Skin epidermis (tissue), 12 donors: ENCODE measurements around the gene INSYN1.
"Not testable (repeated sequence)": the region's sequence is repeated elsewhere in the genome, so short reads cannot be mapped to it uniquely, and the experiment has no call there.

Experiments
- H3K27ac ChIP-seq, 21 experiments: fragments of 200-600 bp; sonication (generic) in 11 of 21; one replicate each; pipeline ENCODE4 v1.5.0; 2020; ENCODE audit warnings: mild to moderate bottlenecking in 3 of 21, inconsistent platforms in 2 of 21, moderate library complexity in 2 of 21
- H3K4me3 ChIP-seq, 7 experiments: fragments of 200-600 bp; sonication (generic) in 2 of 7; one replicate each; pipeline ENCODE4 v1.5.0; 2020; ENCODE audit warnings: inconsistent platforms in 2 of 7, mild to moderate bottlenecking in 2 of 7, moderate library complexity in 1 of 7

Gene INSYN1

DNA sequence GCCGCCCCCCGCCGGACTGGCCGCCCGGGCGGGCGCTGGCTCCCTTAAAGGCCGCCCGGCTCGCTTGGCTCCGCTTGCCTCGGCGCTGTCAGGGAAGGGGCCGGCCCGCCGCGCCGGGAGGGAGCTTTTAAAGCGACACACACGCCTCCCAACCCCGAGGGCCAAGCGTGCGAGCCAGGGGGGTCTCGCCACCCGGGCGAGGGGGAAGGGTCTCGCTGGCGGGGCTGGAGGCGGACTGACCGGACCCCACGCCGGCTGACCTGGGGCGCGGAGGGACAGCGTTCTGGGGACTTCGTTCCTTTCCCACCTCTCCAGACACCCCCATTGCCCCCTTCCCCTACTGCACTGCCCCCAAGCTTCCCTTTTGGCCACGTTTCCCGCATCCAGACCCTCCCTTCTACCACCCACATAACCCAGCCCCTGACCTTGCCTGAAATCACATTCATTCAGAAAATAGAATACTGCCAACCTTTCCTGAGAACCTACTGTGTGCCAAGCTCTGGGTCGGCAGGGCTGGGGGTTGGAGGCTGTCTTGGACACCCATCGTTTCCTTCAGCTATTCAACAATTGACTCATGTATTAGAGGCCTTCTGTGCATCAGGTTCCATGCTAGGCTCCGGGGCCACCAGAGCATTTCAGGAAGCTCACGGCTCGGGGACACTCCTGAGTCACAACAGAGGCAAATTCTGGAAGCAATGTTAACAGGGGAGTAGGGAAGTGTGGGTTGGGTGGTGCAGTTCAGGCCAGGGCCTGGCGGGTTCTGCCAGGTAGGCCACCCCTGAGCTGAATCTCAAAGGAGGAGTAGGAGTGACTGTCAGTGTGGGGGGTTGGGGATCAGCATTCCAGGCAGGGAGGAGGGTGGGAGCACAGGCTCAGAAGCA lies at the start of gene INSYN1:
INSYN1 (minus strand) TSS at position 102 of the 881 bp plus-strand sequence. CDS start 2,221 bp downstream, outside the sequence.
- H3K27ac ChIP-seq, result peak within 1 kb of the TSS in 10 of 21 experiments; percentile 6 to 75 (median 40)
- H3K4me3 ChIP-seq, result peak within 1 kb of the TSS; percentile 38 to 57 (median 44)

DNA sequence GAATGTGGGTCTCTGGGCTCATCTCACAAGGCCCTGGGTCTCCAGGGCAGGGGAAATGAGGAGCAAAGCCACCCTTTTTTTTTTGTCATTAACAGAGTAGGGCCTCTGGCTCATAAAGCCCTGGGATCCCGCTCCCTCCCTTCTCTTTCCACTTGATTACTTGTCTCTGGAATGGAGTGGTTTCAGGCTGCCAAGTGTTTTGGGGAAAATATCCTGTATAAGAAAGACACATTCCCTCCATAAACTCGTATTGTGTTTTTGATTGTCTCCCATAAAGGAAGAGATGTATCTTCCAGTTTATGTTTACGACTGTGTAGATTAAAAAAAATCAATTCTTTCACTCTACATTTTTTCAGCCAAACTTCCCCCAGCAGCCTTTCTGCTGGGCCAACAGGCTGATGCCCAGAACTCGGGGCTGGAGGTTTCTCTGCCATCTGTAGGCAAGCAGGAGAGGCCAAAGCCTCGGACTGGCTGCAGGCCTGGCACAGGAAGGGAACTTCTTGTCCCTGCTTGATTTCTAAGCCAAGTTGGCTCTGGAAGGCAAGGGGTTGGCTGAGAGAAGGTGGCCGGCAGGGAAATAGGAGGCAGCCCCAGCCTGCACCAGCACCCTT lies 49.4 kb upstream of the INSYN1 start:
- Histone ChIP-seq H3K4me3 (no peak overlapping the region), H3K27ac (peak overlapping the region in 7 of 21 experiments; percentile 26 to 87 (median 68))

DNA sequence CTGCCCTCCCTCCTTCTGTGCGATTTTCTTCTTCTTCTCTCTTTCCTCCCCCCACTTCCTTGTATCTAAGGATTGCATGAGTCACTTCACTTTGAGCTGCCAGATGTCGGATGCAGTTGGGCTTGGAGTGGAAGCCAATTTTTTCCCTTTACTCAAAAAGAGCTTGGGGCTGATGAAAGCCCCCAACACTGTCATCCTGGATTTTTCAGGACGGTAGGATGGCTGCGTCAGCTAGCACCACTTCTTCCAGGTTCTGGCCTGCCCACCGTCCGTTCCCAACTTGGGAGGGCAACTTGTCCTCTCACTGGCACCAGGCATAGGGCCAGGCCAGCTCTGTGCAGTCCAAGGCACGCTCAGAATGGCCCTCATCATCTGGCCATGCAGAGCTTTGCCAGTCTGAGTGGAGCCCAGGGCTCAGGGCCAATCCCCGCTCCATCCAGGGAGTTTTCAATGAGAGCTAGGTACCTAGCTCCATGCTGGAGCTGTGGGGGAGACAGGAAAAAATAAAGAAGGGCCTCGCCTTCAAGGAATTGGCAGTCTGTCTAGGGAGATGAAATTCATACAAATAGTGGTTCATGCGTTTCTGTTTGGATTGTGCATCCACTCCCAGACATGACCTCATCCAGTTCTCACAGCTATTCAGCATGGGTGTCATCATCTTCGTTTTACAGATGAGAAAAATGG lies 47.7 kb upstream of the INSYN1 start:
- no peak overlapping the region for H3K4me3 ChIP-seq
- peak overlapping the region in 12 of 21 experiments; percentile 16 to 87 (median 59) for H3K27ac ChIP-seq

DNA sequence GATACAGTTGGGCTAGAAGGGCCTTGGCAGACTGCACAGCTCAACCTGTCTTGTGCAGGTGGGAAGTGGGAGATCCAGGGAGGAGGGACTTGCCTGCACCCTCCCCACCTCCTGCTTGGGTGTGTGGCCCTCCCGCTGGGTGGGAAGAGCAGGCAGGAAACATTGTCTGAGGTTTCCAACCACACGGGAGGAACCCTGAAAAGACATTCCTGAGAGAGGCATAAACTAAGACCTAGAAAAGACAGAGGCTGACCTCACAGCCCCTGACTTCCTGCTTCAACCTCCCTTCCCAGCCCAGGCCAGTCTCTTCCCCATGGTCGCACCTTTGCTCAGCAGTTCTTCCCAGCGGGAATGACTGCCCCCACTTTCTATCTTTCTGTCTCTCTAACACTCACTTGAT lies 46.3 kb upstream of the INSYN1 start:
- peak overlapping the region in 1 of 21 experiments; percentile 87 for H3K27ac ChIP-seq

DNA sequence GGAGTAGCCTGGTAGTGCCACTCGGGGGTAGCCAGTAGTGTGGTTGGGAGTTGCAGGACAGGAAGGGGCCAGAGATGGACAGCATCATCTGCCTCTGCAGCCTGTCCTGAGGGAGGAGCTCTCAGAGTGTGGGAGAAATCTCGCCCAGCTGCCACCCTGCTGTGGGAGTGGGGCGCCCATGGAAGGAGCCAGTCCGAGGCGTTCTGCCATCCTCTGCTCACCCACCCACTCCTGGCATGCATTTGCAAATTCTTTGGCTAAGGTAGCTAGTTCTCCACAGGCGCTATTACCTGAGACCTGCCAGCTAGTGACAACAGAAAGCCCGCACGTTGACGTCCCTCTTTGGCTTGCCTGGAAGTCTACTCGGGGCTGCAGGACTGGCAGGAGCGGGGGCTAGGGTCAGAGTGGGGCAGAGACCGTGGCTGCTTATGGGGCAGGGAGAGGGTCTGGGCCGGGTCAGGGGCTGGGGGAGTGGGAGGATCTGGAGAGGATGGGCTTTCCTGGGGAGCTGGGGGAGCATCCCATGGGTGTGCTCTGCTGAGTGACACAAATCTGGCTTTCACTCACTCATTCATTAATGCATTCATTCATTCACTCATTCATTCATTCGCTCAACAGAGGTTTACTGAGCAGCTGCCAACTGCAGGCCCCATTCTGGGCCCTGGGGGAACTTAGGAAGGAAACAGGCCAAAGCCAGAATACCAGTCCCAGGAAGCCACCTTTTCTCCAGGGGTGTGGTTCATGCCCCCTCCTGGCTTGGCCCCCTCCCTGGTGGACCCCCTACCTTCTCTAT lies 44.4 kb upstream of the INSYN1 start:
- H3K4me3 ChIP-seq, result no peak overlapping the region
- H3K27ac ChIP-seq, result no peak overlapping the region

More for the DNA sequence above, 46.3 kb upstream of the INSYN1 start:
- no peak overlapping the region for H3K4me3 ChIP-seq

DNA sequence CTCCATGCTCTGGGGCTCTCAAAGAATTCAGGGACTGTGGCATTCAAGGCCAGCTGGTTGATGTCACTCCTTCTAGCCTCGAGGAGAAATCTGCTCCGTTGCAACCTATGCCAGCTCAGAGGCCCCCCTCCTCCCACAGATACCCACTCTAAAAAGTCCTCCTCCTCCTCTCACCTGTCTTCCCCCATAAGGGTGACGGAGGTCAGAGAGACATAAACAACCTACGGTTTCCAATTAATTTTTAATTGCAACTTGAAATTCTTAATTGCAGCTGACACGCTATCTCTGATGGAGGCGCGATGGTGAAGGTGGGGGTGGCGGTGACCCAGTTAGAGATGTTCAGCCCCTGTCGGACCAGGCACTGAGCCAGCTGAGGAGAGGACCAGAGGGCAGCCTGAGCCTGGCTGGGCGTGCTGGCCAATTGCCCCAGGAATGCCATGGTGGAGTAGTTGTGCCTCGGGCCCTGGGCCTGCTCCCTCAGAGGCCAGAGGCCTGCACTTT lies 43.2 kb upstream of the INSYN1 start:
- H3K4me3 ChIP-seq, result no peak overlapping the region
- no peak overlapping the region for H3K27ac ChIP-seq

GRCh38 chr15:73794443-73795133 lies 41.4 kb upstream of the INSYN1 start:
- no peak overlapping the region for H3K27ac ChIP-seq

DNA sequence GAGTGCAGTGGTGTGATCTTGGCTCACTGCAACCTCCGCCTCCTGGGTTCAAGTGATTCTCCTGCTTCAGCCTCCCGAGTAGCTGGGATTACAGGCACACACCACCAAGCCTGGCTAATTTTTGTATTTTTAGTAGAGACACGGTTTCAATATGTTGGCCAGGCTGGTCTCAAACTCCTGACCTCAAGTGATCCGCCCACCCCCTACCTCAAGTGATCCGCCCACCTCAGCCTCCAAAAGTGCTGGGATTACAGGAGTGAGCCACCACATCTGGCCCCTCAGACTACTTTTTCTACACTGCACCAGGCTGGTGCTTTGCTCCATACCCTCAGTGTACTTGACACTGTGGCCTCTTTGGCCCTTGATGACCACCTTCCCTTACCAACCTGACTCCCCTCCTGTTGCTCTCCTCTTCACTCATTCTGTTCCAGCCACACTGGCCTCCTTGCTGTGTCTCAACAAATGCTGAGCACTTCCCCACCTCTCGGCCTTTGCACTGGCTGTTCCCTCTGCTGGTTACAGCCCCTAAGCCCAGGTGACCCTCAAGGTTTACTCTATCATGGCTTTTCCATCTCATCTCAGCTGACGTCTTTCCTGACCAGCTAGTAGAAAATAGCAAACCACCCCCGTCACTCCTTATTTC lies 39.9 kb upstream of the INSYN1 start:
- not testable (repeated sequence) for H3K4me3 ChIP-seq, H3K27ac ChIP-seq

More at GRCh38 chr15:73794443-73795133, 41.4 kb upstream of the INSYN1 start:
- H3K4me3 ChIP-seq, result no peak overlapping the region

DNA sequence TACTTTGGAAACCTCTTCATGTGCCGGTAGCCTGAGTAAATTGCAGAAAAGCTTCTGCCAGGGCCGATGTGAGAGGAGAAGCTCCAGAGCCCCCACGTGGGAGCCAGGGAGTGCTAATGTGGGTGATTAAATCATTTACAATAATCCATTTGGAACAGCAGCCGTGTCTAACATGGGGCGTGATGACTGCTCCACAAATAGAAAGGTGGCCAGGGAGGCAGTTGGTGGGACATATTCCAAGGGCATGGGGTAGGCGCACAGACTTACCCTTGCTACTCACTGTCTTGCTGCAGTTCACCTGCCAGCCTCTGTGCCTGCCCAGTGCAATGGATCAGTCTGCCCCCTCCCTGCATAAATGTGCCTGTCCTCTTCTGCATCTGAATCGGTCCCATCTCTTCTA lies 39.3 kb upstream of the INSYN1 start:
- H3K27ac ChIP-seq, result no peak overlapping the region
- H3K4me3 ChIP-seq, result no peak overlapping the region

DNA sequence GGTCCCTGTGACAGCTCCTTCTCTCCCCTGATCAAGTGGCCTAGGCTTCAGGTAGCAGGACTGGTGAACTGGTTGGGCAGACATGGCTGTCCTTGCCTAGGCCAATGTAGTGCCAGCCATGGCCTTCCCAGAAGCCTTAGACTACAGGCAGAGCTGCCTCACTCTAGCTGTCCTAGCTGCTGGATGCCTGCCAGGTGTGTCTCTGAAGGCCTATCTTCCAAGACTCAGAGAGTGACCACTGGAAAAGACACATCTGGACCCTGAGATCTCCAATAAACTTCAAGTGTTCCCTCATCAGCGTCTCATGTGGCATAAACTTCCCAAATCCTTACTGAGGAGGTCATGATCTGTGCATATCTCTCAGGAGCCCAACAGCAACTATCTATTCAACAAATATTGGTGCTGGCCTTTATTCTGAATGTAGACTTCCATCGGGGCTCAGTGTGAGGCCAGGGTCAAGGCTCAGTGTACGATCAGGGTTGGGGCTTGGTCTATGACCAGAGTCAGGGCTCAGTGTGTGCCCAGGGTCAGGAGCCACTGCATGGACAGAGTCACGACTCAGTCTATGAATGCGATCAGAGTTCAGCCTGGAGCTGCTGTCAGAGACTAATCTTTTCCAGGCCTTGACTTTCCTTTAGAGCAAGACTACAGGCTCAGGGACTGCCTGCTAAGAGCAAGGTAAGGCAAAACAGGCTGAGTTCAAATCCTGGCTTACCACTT lies 36.5 kb upstream of the INSYN1 start:
- H3K27ac ChIP-seq, result no peak overlapping the region
- H3K4me3 ChIP-seq, result no peak overlapping the region

DNA sequence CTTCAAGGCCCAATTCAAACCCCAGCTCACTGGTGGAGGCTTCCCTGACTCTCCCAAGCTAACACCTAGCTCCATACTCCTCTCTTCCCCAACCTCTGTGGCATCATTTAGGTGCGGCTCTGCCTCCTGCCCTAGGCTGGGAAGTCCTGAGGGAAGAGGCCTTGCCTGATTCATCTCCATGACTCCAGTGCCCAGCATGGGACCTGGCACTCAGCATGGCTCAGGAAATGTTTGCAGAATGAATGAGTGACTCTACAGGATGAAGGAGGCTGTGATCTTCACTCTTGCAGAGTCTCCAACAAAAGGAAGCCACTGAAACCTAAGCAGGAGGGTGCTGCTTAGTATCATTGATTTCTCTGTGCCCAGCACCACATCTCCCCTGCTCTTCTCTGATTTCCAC lies 34.5 kb upstream of the INSYN1 start:
- Histone ChIP-seq H3K4me3 (no peak overlapping the region), H3K27ac (no peak overlapping the region)

DNA sequence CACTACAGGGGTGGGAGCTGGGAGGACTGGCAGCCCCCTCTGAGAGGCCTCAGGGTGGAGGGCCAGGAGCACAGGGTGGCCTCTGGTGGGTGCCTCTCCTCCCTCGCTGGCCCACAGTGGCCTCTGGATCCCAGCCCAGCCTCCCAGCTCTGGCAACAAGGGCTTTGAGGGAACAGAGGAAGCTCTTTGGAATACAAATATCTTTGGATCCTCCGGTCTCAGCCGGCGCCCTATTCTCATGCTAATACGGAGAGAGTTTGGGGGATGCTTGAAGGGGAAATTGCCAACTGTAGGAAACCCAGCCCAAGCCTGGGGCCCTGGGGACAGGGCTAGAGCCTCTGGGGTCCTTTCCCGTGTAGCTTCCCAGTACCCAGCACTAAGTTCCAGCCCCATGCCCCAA lies 33.4 kb upstream of the INSYN1 start:
- Histone ChIP-seq H3K27ac (no peak overlapping the region), H3K4me3 (no peak overlapping the region)

GRCh38 chr15:73785256-73786014 lies 32.3 kb upstream of the INSYN1 start:
- not testable (repeated sequence) for H3K27ac ChIP-seq, H3K4me3 ChIP-seq

- H3K27ac ChIP-seq, result no peak overlapping the region
- H3K4me3 ChIP-seq, result no peak overlapping the region
Measured at GRCh38 chr15:73784291-73784690, 31.1 kb upstream of the INSYN1 start.

- Histone ChIP-seq H3K4me3 (no peak overlapping the region), H3K27ac (no peak overlapping the region)
Measured at GRCh38 chr15:73782344-73782959, 29.3 kb upstream of the INSYN1 start.

DNA sequence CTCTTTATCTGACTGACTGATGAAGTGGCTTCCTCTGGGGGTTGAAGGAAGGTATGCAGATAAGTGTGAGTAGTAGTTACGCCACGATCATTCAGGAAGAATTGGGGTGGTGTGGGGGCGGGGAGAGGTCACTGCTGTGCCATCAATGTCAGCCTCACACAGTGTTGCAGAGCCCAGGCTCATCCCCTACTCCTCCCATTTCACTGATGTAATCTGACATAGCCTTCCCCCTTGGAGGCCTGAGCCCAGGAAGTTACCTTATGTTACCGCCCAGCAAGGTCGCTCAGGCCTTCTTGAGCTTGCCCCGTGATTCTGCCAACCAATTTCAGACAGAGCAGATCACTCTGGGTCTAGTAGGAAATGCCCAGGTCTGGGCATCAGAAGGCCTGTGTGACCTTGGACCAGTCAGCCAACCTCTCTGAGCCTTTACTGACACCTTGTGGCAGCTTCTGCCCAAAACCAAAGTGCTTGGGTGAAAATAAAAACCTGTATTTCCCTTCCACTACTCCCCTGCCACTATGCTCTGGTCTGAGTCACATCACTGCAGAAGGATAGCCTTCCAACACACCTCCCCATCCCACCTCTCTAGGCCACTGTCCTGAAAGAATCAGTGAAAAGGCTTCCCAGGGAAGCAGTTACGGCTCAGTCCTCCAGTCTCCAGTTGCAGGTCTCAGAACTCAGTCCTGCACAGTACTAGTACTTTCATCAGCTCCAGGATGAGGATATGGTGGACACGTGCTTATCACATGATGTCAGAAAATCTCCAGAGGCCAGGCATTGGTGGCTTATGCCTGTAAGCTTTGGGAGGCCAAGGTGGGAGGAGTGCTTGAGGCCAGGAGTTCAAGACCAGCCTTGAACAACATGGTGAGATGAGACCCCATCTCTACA lies 28.1 kb upstream of the INSYN1 start:
- Histone ChIP-seq H3K27ac (no peak overlapping the region), H3K4me3 (no peak overlapping the region)
